Suppressor macrophage (primary cell): Measurements from ENCODE around the gene GADD45G.

Experiments used
- DNase-seq, 4 experiments: peaks; one replicate each; pipeline ENCODE4 v3.0.0-alpha.2; 2020 to 2022

GADD45G gene

GRCh38 chr9:89631384-89631783 lies 26.6 kb downstream of the GADD45G start:
- no peak for DNase-seq

GRCh38 chr9:89632192-89632733 lies 27.5 kb downstream of the GADD45G start:
- DNase-seq = no peak

- no peak for DNase-seq
These were observed 27.9 kb downstream of the GADD45G start for GRCh38 chr9:89632736-89633135.

- no peak for DNase-seq
These were observed 28.6 kb downstream of the GADD45G start for GRCh38 chr9:89633404-89633803.

- DNase-seq = no peak
These were observed 29.1 kb downstream of the GADD45G start for GRCh38 chr9:89633920-89634319.

- DNase-seq = no peak
These were observed 30.4 kb downstream of the GADD45G start for GRCh38 chr9:89634995-89635742.

GRCh38 chr9:89635816-89636215 lies 31.0 kb downstream of the GADD45G start:
- no peak for DNase-seq

GRCh38 chr9:89637787-89638186 lies 33.0 kb downstream of the GADD45G start:
- DNase-seq = peak in 2 of 4 experiments; percentile 20 to 33

- no peak for DNase-seq
These were observed 33.5 kb downstream of the GADD45G start for GRCh38 chr9:89638359-89638758.

GRCh38 chr9:89638893-89639292 lies 34.1 kb downstream of the GADD45G start:
- no peak for DNase-seq

GRCh38 chr9:89639367-89639795 lies 34.6 kb downstream of the GADD45G start:
- DNase-seq = no peak

- DNase-seq = no peak
These were observed 35.1 kb downstream of the GADD45G start for GRCh38 chr9:89639961-89640360.

- DNase-seq = peak; percentile 90 to 98 (median 92)
These were observed 35.5 kb downstream of the GADD45G start for GRCh38 chr9:89640361-89640760.

GRCh38 chr9:89640801-89641200 lies 36.0 kb downstream of the GADD45G start:
- DNase-seq = no peak

GRCh38 chr9:89641980-89642379 lies 37.2 kb downstream of the GADD45G start:
- no peak for DNase-seq

- no peak for DNase-seq
These were observed 38.0 kb downstream of the GADD45G start for GRCh38 chr9:89642789-89643188.

GRCh38 chr9:89646189-89646939 lies 41.6 kb downstream of the GADD45G start:
- no peak for DNase-seq

- no peak for DNase-seq
These were observed 42.7 kb downstream of the GADD45G start for GRCh38 chr9:89647366-89648128.

GRCh38 chr9:89648247-89649000 lies 43.6 kb downstream of the GADD45G start:
- peak in 1 of 4 experiments; percentile 51 for DNase-seq

- no peak for DNase-seq
These were observed 44.4 kb downstream of the GADD45G start for GRCh38 chr9:89649039-89649691.

GRCh38 chr9:89654025-89654662 lies 49.3 kb downstream of the GADD45G start:
- no peak for DNase-seq
